ENCODE results near the gene MLANA.
A peak's percentile ranks its signal among the peaks of the same experiment; 100 is the strongest.

The MLANA gene

DNA sequence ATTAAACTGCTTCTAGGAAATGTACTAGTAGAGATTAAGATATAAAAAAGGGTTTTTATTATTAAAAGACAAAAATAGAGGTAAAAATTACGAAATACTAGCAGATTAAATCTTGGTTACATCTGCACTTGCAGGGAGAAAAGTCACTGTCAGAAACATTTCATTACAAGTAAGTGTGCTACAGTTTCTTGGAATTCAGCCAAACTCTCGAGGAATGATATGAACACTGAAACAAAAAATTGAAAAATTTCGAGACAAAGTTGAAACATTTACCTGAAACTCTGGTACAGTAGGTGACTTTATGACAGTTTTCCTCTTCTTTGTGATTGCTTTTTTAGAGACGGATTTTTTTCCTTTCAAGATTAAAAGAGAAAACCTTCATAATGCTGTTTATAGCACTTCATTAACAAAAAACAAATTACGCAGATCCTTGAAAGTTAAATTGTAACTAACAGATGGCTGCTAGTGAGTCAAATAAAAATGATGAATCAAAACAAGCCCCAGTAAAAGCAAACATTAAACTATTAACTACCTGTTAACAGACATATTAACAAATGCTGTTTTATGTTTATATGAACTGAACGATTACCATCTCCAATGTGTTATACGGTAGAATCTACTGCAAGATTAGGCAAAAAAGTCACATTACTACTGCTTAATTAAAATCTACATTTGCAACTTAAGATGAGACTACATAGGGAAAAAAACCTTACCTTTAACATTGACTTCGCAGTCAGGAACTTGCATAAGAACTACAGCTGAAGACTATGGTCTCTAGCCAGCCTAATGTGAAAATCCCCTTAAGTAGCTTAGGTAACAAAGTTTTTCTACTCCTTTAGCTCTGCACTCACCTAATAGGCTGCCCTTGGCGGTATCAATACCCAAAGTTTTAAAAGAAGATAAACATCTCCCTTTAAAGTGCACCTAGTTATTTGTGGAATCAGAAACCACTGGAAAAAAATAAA, 63.3 kb downstream of the MLANA start:
- H3K9ac ChIP-seq: no peak overlapping the region
- TF ChIP-seq CTCF (IDR thresholded peaks at IDR 0.05): no peak
- H3K27me3 ChIP-seq (ENCODE audit: control insufficient read depth, insufficient read depth, low read length): no peaks in the 10 kb centered on the region
- H3K9me3 ChIP-seq (ENCODE audit: control insufficient read depth, low read length): no peaks in the 10 kb centered on the region
- no peak overlapping the region for H2AFZ ChIP-seq
- peaks cover 3% of the 10 kb centered on the region for H3K4me1 ChIP-seq
- H3K79me2 ChIP-seq: no peaks in the 10 kb centered on the region
- no peaks in the 10 kb centered on the region for H3K36me3 ChIP-seq (ENCODE audit: control insufficient read depth, insufficient read depth, low read length)
- H3K27ac ChIP-seq: no peak overlapping the region
- H3K4me3 ChIP-seq (ENCODE audit: low read depth, low read length): no peak overlapping the region
- peak overlapping the region; percentile 31 for H3K4me2 ChIP-seq (ENCODE audit: low read length)

DNA sequence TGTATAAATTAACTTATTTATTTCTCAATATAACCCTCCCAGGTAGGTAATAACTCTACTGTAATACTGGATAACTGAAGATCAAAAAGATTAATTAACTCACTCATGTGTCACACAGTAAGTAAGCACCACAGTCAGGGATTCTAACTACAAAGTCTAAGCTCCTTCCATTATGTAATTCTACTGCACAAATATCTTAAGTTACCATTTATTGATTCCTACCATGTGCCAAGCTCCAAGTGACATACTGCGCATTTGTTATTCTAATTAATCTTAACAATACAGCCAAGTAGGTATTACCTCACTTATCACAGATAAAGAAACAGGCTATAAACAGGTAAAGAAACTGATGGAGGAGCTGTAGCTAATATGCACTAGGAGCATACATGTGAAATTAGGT, 66.5 kb downstream of the MLANA start:
- no peak for TF ChIP-seq CTCF (IDR thresholded peaks at IDR 0.05)
- Histone ChIP-seq H3K9me3 (ENCODE audit: control insufficient read depth, low read length) (no peaks in the 10 kb centered on the region), H3K79me2 (no peaks in the 10 kb centered on the region), H2AFZ (no peak overlapping the region), H3K4me3 (ENCODE audit: low read depth, low read length) (no peak overlapping the region), H3K36me3 (ENCODE audit: control insufficient read depth, insufficient read depth, low read length) (no peaks in the 10 kb centered on the region), H3K4me2 (ENCODE audit: low read length) (no peak overlapping the region), H3K27ac (no peak overlapping the region), H3K27me3 (ENCODE audit: control insufficient read depth, insufficient read depth, low read length) (no peaks in the 10 kb centered on the region), H3K9ac (no peak overlapping the region), H3K4me1 (no peaks in the 10 kb centered on the region)

DNA sequence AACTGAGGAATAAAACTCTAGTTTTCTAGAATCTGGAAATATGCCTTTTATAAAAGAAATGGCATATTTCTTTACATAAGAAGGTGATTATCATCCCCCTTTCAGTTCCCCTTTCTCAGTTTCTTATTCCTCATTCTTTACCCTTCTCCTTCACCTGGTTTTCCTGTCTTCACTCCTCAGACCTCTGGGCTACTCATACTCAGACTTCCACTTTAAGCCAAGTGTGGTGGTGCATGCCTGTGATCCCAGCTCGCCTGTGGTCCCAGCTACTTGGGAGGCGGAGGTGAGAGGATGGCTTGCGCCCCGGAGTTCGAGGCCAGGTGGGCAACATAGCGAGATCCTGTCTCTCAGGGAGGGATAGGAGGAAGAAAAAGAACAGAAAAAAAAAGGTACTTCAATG, 67.6 kb downstream of the MLANA start:
- Histone ChIP-seq H3K4me2 (ENCODE audit: low read length) (no peak overlapping the region), H3K27me3 (ENCODE audit: control insufficient read depth, insufficient read depth, low read length) (no peaks in the 10 kb centered on the region), H3K27ac (no peak overlapping the region), H3K36me3 (ENCODE audit: control insufficient read depth, insufficient read depth, low read length) (no peaks in the 10 kb centered on the region), H3K9me3 (ENCODE audit: control insufficient read depth, low read length) (no peaks in the 10 kb centered on the region), H3K4me3 (ENCODE audit: low read depth, low read length) (no peak overlapping the region), H3K79me2 (no peaks in the 10 kb centered on the region), H2AFZ (no peak overlapping the region), H3K4me1 (no peaks in the 10 kb centered on the region), H3K9ac (no peak overlapping the region)
- TF ChIP-seq CTCF (IDR thresholded peaks at IDR 0.05): no peak
